ENCODE measurements around the gene ATF7. TPM values are rescaled to one million over a fixed set of nuclear protein-coding genes. Genes with fewer than 3 reads are reported as not detected.

ATF7 gene
- total and polyA plus RNA-seq, 9 of the 15 experiments (the other 6 are each of a cell fraction or from before 2014, with no cell fraction given) = 10.6 to 30.4 (median 20.7) TPM

DNA sequence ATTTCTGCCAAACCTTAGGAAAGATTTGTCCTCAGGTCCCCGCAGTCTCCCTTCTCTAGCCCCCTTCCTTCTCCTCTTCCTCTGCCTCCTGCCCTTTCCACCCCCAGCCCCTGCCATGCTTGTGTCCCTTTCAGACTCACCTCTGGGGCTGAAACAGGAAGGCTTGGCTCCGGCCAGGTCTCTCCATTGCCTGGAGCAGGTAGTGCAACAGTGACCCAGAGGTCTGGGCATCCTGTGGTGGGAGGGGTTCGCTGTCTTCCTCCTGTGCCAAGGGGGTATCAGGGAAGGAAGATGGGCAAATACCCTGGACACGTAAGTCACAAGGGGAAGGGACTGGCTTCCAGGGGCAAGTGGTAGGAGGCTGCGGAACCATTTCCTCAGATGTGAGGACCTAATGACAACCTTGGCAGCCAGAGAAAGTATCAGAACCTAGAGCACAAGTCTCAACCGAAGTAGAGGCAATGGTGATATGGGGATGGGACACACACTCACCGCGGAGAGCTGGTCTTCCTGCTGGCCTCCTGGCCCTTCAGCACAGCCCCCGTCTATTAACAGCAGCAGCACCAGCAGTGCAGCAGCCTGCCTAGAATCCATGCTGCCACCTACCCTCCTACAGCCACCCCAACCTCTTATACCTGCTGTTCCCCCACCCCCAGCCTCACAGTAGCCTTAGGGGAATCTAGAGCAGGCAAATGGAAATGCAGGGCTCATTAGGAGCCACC lies 119.1 kb downstream of the ATF7 start, which contains the start of gene NPFF:
TSS of gene NPFF (minus strand) at position 604 of the 722 bp plus-strand sequence. CDS start at position 594, 10 bp downstream.
- FAIRE-seq (no peak), ATAC-seq (no peak), DNase-seq (ENCODE audit: extremely low read depth in 1 of 4, low spot score in 3 of 4) (no peak)
- Histone ChIP-seq H3K9me3 (replicated peaks; ENCODE audit: control insufficient read depth, insufficient read depth, low read depth, low read length) (no peaks in the 10 kb centered on the region), H3K9ac (ENCODE audit: insufficient read depth in 1 of 2, low read depth in 2 of 2, low read length in 2 of 2) (peak within 1 kb of the TSS in 1 of 2 experiments; percentile 61; a peak in 2 of 4 replicates), H4K20me1 (replicated peaks; ENCODE audit: control insufficient read depth, insufficient read depth, low read length) (no peaks in the 10 kb centered on the region), H3K4me3 (no peak within 1 kb of the TSS), H3K4me2 (ENCODE audit: insufficient read depth, low read length) (no peak within 1 kb of the TSS), H3K79me2 (ENCODE audit: control insufficient read depth, insufficient read depth, low read length) (peaks cover 12% of the 10 kb centered on the region), H3K4me1 (replicated peaks in 1 of 2; ENCODE audit: control insufficient read depth in 2 of 2, insufficient read depth in 2 of 2, low read length in 2 of 2) (peaks cover 12 to 13% of the 10 kb centered on the region in 2 experiments; a peak in 4 of 5 replicates), H2AFZ (ENCODE audit: low read depth, low read length) (no peak within 1 kb of the TSS), H3K9me1 (ENCODE audit: control insufficient read depth, insufficient read depth, low read length) (no peaks in the 10 kb centered on the region), H3K36me3 (ENCODE audit: control insufficient read depth, insufficient read depth, low read length) (peaks cover 51% of the 10 kb centered on the region; the same call in 2 of the 3 replicates), H3K27me3 (ENCODE audit: control insufficient read depth in 2 of 2, insufficient read depth in 2 of 2, low read length in 2 of 2) (no peaks in the 10 kb centered on the region), H3K27ac (ENCODE audit: extremely low read depth, low read depth, low read length) (no peak within 1 kb of the TSS)
- intact Hi-C loops (cut with micrococcal nuclease) (loop anchor here (5.0 to 10.0 kb wide), 2 partner anchors 85 to 442 kb away; partner anchors contain the start of gene AMHR2), in situ Hi-C loops (cut with MboI) (loop anchor here (10.0 kb wide), 1 partner anchor 182 kb away; the partner anchor contains the start of gene AAAS)
- POLR2A ChIA-PET = interaction anchor here (0.6 to 1.1 kb wide), 2 partner anchors 9 to 18 kb away, joined by 3 read pairs; no protein-coding TSS in a partner anchor
- CTCF ChIA-PET (ENCODE audit: low intra/inter-chr PET ratio) = interaction anchor here (0.6 to 2.2 kb wide), 3 partner anchors 155 to 379 kb away, joined by 4 to 21 read pairs (median 7); no protein-coding TSS in a partner anchor
- 81% methylated on average over 7 of the region's 9 CpGs for WGBS (ENCODE audit: insufficient coverage, low coverage, missing lambda C conversion rate)
- TF ChIP-seq SUPT5H (IDR thresholded peaks at IDR 0.05) (peak; percentile 19; the same call in 1 of the 2 replicates), ADNP (tag; IDR thresholded peaks at IDR 0.05) (no peak), HMGN3 (IDR thresholded peaks at IDR 0.05; ENCODE audit: borderline replicate concordance, extremely low read depth, insufficient read length, low read depth, low read length) (no peak), MBD2 (IDR thresholded peaks at IDR 0.05; ENCODE audit: borderline replicate concordance, low read depth) (no peak), CHD1 (IDR thresholded peaks at IDR 0.05; ENCODE audit: low read length) (no peak)
- TF ChIP-seq, protein P1, sequence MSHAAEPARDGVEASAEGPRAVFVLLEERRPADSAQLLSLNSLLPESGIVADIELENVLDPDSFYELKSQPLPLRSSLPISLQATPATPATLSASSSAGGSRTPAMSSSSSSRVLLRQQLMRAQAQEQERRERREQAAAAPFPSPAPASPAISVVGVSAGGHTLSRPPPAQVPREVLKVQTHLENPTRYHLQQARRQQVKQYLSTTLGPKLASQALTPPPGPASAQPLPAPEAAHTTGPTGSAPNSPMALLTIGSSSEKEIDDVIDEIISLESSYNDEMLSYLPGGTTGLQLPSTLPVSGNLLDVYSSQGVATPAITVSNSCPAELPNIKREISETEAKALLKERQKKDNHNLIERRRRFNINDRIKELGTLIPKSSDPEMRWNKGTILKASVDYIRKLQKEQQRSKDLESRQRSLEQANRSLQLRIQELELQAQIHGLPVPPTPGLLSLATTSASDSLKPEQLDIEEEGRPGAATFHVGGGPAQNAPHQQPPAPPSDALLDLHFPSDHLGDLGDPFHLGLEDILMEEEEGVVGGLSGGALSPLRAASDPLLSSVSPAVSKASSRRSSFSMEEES (CRISPR knock-in tag; IDR thresholded peaks at IDR 0.05) = no peak
- TF ChIP-seq, protein P2, sequence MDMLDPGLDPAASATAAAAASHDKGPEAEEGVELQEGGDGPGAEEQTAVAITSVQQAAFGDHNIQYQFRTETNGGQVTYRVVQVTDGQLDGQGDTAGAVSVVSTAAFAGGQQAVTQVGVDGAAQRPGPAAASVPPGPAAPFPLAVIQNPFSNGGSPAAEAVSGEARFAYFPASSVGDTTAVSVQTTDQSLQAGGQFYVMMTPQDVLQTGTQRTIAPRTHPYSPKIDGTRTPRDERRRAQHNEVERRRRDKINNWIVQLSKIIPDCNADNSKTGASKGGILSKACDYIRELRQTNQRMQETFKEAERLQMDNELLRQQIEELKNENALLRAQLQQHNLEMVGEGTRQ (CRISPR knock-in tag; IDR thresholded peaks at IDR 0.05) = no peak
- no TSS peak for BruUV-seq (replicated peaks)

All from K562 (cell line).